Left ventricle myocardium inferior (tissue), 1 donor: ENCODE results near the gene GPR183. TPM values are rescaled to one million over a fixed set of nuclear protein-coding genes. Genes with fewer than 3 reads are reported as not detected.

Experiments
- DNase-seq: peaks from one replicate; pipeline ENCODE4 v3.0.0-alpha.2; 2020
- H3K27ac ChIP-seq: fragments of 200-600 bp; replicated peaks from 2 replicates; pipeline ENCODE4 v1.8.0; 2021
- H3K27me3 ChIP-seq: fragments of 200-600 bp; 2 replicates; pipeline ENCODE4 v1.8.0; 2021; ENCODE audit warnings: low read depth
- H3K36me3 ChIP-seq: fragments of 200-600 bp; 2 replicates; pipeline ENCODE4 v1.8.0; 2021
- H3K4me1 ChIP-seq: fragments of 200-600 bp; 2 replicates; pipeline ENCODE4 v1.8.0; 2021
- H3K4me3 ChIP-seq: fragments of 200-600 bp; 2 replicates; pipeline ENCODE4 v1.8.0; 2021; ENCODE audit warnings: mild to moderate bottlenecking, moderate library complexity
- H3K9me3 ChIP-seq: fragments of 200-600 bp; replicated peaks from 2 replicates; pipeline ENCODE4 v1.8.0; 2021
- intact Hi-C: fragments of 100-400 bp; cut with micrococcal nuclease; formaldehyde crosslinking; loops from one replicate; pipeline ENCODE4 v1.11.0; 2022
- total RNA-seq: library from RNA; stranded (reverse); fragmentation: NEBNext Ultra II Directional; extraction: Animal tissue kit (Norgen Biotek cat#: 25700); gene quantifications from one replicate; pipeline ENCODE4 v1.2.1, GENCODE V29; 2021
- TF ChIP-seq, protein P1 (sequence below): fragments of 200-600 bp; IDR thresholded peaks from 2 replicates; pipeline ENCODE4 v1.8.0; 2021; ENCODE audit warnings: antibody characterized with exemption, mild to moderate bottlenecking, borderline replicate concordance
- donor health status: DM: no; HTN: yes; CAD: no; lungs with severe emphysema.

Gene GPR183
- total RNA-seq, 1 donor from 2014 or later, result 1.7 TPM

DNA sequence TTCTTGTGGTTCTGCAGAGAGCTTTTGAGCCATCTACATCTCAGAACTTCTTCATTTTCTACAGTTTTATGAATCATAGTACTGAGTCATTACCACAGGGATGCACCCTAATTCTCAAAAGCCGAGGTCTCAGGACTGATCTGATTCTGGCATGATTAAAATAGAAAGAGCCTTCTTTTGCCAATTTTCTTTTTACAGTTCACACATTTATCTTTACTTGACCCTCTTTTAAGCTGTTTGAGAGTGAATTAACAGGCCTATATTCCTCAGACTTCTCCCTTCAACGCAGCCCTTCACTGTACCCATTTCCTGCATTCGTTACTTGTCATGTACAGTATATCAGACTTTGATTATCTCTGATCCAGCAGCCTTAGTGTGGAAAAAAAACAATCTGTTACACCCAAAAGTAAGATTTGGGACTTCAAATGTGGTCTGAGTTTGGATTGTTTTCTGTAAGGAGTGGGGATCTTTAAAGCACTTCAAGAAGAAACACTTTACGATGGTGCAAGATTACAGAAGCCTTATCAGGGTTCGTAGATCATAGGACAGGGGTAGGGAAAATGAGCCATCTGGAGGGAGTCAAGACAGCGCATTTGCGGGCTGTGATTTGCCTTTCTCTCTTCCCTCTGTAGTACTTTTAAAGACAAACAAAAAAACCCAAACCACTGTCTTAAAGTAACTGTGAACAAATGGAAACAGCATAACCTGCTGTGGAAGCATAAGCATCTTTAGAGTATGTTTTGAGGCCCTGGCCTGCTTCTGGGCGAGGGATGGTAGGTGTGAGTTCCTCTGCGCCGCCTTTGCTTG is 15.3 kb upstream of the GPR183 start:
- intact Hi-C loops, result no loop called here
- Histone ChIP-seq H3K36me3 (peaks cover 20% of the 10 kb centered on the region), H3K9me3 (no peaks in the 10 kb centered on the region), H3K27ac (peak overlapping the region; percentile 18), H3K27me3 (no peaks in the 10 kb centered on the region), H3K4me1 (peaks cover 22% of the 10 kb centered on the region), H3K4me3 (no peak overlapping the region)
- no peak for DNase-seq
- TF ChIP-seq, protein P1, sequence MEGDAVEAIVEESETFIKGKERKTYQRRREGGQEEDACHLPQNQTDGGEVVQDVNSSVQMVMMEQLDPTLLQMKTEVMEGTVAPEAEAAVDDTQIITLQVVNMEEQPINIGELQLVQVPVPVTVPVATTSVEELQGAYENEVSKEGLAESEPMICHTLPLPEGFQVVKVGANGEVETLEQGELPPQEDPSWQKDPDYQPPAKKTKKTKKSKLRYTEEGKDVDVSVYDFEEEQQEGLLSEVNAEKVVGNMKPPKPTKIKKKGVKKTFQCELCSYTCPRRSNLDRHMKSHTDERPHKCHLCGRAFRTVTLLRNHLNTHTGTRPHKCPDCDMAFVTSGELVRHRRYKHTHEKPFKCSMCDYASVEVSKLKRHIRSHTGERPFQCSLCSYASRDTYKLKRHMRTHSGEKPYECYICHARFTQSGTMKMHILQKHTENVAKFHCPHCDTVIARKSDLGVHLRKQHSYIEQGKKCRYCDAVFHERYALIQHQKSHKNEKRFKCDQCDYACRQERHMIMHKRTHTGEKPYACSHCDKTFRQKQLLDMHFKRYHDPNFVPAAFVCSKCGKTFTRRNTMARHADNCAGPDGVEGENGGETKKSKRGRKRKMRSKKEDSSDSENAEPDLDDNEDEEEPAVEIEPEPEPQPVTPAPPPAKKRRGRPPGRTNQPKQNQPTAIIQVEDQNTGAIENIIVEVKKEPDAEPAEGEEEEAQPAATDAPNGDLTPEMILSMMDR, result no peak

DNA sequence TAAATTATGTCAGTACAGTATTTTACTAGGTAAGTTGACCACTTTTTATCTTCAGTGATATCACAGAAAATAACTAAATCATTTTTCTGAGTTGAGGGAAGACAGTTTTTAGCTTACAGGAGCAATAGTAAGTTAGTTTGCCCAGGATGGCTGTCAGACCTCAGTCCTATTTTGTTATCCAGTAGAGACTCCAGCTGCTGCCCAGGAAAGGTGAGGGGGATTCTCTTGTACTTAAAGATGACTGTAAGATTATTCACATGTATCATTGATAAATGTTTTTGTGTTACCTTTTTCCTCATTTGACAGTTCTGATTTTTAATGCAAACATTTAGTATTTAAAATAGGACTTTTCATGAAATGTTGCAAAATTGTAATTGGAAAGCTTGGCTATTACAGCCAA is 14.5 kb upstream of the GPR183 start:
- H3K27me3 ChIP-seq, result no peaks in the 10 kb centered on the region
- TF ChIP-seq, protein P1, result no peak
- intact Hi-C loops, result no loop called here
- H3K36me3 ChIP-seq, result peaks cover 20% of the 10 kb centered on the region
- H3K4me1 ChIP-seq, result peaks cover 26% of the 10 kb centered on the region
- no peak overlapping the region for H3K27ac ChIP-seq
- no peak for DNase-seq
- H3K9me3 ChIP-seq, result no peaks in the 10 kb centered on the region
- no peak overlapping the region for H3K4me3 ChIP-seq

DNA sequence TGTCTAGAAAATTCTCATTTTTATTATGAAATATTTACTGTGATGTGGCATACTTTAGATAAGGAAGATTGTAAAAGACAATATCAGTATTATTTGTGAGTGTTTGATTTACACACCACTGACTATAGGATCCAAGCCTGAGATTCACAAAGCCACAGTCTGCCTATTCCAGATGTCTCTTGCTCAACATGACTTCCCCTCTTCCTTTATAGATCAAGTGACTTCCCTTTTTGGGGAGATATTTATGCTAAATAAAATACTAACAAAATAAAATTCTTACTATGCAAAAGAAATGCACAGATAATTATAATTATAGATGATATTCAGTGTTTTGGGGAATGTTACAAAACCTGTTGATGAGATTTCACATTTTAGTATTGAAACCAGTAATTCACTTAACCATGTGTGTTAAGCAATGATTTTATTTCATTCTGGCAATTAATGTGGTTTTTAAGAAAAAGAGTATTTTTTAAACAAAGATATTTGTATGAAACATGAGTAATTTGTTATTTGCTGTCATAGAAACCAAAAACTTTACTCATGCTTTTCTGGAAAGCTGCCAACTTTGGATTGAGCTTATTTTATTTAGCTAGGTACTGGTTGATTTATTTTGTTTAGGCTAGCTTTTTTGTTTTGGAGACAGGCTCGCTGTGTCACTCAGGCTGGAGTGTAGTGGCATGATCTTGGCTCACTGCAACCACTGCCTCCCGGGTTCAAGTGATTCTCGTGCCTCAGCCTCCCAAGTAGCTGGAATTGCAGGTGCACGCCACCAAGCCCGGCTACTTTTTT is 13.7 kb upstream of the GPR183 start:
- Histone ChIP-seq H3K9me3 (no peaks in the 10 kb centered on the region), H3K4me1 (peaks cover 32% of the 10 kb centered on the region), H3K27me3 (no peaks in the 10 kb centered on the region), H3K36me3 (peaks cover 20% of the 10 kb centered on the region), H3K27ac (peak overlapping the region; percentile 45), H3K4me3 (no peak overlapping the region)
- DNase-seq, result no peak
- TF ChIP-seq, protein P1, result no peak
- intact Hi-C loops, result no loop called here

DNA sequence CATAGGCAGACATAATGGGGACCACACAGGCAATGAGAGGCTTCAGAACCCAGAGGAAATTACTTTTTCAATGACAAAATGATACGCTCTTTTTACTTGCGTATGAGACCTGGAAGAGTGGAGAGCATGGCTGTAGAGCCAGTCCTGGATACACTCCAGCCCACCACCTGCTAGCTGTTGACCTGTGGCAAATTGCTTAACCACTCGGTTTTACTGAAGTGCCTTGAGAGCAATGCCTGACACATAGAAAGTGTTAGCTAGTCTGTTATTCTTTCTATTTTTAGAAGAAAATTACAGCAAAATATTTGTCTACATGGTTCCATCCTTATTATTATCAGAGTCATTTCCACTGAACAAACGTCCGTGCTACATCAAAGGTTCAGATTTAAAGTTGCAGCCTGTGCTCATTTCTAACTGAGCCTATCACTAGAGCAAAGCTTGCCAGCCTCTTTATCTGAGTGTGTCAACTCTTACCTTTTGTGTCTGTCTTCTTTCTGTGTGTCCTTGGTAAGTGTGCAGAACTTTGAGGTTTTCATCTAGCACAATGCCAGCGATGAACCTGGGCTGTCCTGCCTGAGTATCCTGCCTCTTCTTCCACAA is 9.6 kb upstream of the GPR183 start:
- DNase-seq, result no peak
- TF ChIP-seq, protein P1, result no peak
- Histone ChIP-seq H3K4me1 (peaks cover 45% of the 10 kb centered on the region), H3K27me3 (no peaks in the 10 kb centered on the region), H3K9me3 (no peaks in the 10 kb centered on the region), H3K4me3 (no peak overlapping the region), H3K36me3 (peaks cover 13% of the 10 kb centered on the region), H3K27ac (no peak overlapping the region)
- intact Hi-C loops, result no loop called here

DNA sequence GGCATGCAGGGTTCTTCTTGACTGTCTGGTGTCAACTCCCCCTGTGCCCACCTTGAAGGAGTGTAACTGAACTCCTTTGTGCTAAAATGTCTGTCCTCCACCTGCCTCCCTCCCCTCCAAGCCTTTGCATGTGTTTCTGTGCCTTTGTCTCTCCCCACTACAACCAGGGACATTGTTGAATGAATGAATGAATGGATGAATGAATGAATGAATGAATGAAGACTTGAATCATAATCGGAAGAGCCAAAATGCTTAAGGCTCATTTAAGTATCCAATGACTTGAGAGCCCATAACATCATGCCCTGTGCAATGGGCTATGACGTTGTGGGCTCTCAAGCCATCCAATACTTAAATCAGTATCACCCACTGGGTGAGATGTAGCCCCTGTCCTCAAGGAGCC is 9.0 kb upstream of the GPR183 start:
- intact Hi-C loops, result no loop called here
- H3K4me3 ChIP-seq, result no peak overlapping the region
- peaks cover 13% of the 10 kb centered on the region for H3K36me3 ChIP-seq
- no peaks in the 10 kb centered on the region for H3K27me3 ChIP-seq
- H3K9me3 ChIP-seq, result no peaks in the 10 kb centered on the region
- no peak overlapping the region for H3K27ac ChIP-seq
- no peak for DNase-seq
- peaks cover 41% of the 10 kb centered on the region for H3K4me1 ChIP-seq
- TF ChIP-seq, protein P1, result no peak
